HG02981 (cell line): Measurements from ENCODE around the gene DUS4L.

Source experiments
- ATAC-seq: cut with Tn5 transposase; IDR thresholded peaks from one replicate; pipeline ENCODE4 v1.9.1; 2021; ENCODE audit warnings: mild to moderate bottlenecking, moderate library complexity; ENCODE audit not compliant: unreplicated experiment

DUS4L gene

GRCh38 chr7:107613439-107613838 is 49.7 kb downstream of the DUS4L start:
- ATAC-seq, result no peak

- no peak for ATAC-seq
Measured at GRCh38 chr7:107613948-107614347, 50.2 kb downstream of the DUS4L start.

DNA sequence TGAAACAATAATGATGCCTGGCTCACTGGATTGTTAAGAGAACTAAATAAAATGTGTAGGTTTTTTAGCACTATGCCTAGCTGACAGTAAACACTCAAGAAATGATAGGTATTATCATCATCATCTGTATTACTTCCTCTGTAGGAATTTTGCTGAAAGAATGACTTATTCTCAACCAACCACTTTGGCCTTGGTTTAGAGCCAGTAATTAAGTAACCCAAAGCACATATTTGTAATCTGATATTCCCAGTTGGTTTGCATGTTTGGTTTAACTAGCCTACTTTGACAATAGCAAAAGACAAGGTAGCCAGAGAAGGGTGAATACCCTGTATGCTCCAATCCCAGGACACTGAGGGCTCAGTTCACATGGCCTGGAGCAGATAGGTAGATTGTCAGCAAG is 50.7 kb downstream of the DUS4L start:
- no peak for ATAC-seq

DNA sequence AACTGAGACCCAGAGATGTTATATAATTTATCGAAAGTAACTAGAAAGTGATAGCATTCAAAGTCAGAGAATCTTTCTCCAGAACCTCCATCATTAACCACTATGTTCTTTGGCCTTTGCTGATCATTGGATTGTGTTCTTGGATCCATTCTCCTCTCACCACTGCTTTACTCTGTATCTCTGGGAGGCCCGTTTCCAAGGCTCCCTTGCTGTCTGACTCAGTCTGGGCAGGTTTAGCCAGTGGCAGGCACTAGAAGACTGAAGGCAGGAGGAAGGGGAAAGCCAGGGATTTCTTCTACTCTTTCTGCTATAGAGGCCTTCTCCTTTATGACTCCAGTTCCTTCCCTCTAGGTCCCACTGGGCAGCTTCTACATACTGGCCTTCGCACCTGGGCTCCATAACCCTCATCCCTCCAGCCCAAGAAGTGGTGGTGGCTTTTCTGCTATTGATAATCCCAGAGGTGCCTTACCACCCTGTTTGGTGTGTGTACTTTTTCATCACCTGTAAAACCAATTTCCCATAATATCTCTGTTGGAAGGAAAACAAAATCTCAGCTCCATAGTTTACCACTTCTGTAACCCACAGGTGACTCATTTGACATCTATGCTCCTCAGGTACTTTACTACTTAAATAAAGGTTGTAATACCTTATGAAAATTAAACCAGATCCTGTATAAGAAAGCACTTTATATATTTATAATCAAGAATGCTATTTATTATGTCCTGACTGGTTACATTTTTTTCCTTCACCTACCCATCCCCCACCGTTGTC is 52.3 kb downstream of the DUS4L start:
- ATAC-seq, result no peak

DNA sequence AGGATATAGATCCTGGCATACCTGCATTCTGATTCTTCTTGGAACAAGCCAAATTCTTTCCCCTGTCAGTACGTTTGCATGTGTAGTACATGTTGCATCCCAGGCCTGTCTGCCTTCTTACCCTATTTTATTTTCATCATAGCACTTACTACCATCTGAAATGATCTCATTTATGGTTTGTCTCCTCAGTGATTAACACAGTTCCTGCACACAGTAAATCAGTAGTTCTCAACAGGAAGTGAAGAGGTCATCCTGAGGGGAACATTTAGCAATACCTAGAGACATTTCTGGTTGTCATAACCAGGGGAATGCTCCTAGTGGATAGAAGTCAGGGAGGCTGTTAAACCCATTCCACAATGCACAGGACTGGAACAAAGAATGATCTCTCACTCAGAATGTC is 58.7 kb downstream of the DUS4L start:
- no peak for ATAC-seq

GRCh38 chr7:107622894-107623293 is 59.1 kb downstream of the DUS4L start:
- no peak for ATAC-seq

DNA sequence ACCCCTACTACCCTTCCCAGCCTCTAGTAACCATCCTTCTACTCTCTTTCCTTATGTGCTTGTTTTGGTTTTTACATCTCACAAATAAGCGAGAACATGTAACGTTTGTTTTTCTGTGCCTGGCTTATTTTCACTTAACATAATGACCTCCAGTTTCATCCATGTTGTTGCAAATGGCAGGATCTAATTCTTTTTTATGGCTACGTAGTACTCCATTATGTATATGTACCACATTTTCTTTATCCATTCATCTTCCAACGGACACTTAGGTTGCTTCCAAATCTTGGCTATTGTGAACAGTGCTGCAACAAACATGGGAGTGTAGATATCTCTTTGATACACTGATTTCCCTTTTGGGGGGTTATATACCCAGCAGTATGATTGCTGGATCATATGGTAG is 63.2 kb downstream of the DUS4L start:
- no peak for ATAC-seq
